Muscle layer of duodenum (tissue), 2 donors: ENCODE results near the gene MGAT3.

Source experiments
- H3K27ac ChIP-seq: one replicate; pipeline ENCODE4 v1.7.0; 2013; ENCODE audit warnings: mild to moderate bottlenecking, low read length
- H3K27me3 ChIP-seq: one replicate; pipeline ENCODE4 v1.7.0; 2013; ENCODE audit warnings: low read depth, mild to moderate bottlenecking, control low read depth, low read length
- H3K36me3 ChIP-seq, 2 donors: one replicate each; pipeline ENCODE4 v1.7.0; 2013; ENCODE audit warnings: low read length in 2 of 2, control low read depth in 1 of 2, mild to moderate bottlenecking in 1 of 2; ENCODE audit not compliant: insufficient read depth in 2 of 2, control insufficient read depth in 1 of 2
- H3K4me1 ChIP-seq, 2 donors: one replicate each; pipeline ENCODE4 v1.7.0; 2013; ENCODE audit warnings: low read length in 2 of 2, mild to moderate bottlenecking in 2 of 2, control low read depth in 1 of 2, moderate library complexity in 1 of 2; ENCODE audit not compliant: insufficient read depth in 2 of 2, control insufficient read depth in 1 of 2
- H3K4me3 ChIP-seq, 2 donors: one replicate each; pipeline ENCODE4 v1.7.0; 2013; ENCODE audit warnings: low read length in 2 of 2, low read depth in 1 of 2, mild to moderate bottlenecking in 1 of 2
- H3K9me3 ChIP-seq, 2 donors: one replicate each; pipeline ENCODE4 v1.7.0; 2013; ENCODE audit warnings: low read length in 2 of 2, control low read depth in 1 of 2, mild to moderate bottlenecking in 1 of 2; ENCODE audit not compliant: control insufficient read depth in 1 of 2
- donor health status: healthy.

MGAT3 gene

GRCh38 chr22:39474351-39475111, 17.7 kb downstream of the MGAT3 start:
- H3K36me3 ChIP-seq, result no peaks in the 10 kb centered on the region
- peaks cover 8 to 22% of the 10 kb centered on the region in 2 donors for H3K4me1 ChIP-seq
- H3K4me3 ChIP-seq, result no peak overlapping the region
- H3K27ac ChIP-seq, result peak overlapping the region; percentile 23
- no peaks in the 10 kb centered on the region for H3K27me3 ChIP-seq
- H3K9me3 ChIP-seq, result no peaks in the 10 kb centered on the region

GRCh38 chr22:39475337-39475736, 18.5 kb downstream of the MGAT3 start:
- Histone ChIP-seq H3K9me3 (no peaks in the 10 kb centered on the region), H3K27me3 (no peaks in the 10 kb centered on the region), H3K4me1 (peaks cover 8 to 15% of the 10 kb centered on the region in 2 donors), H3K4me3 (no peak overlapping the region), H3K36me3 (no peaks in the 10 kb centered on the region), H3K27ac (no peak overlapping the region)

GRCh38 chr22:39475902-39476301, 19.1 kb downstream of the MGAT3 start:
- Histone ChIP-seq H3K4me1 (peaks cover 8 to 13% of the 10 kb centered on the region in 2 donors), H3K27me3 (no peaks in the 10 kb centered on the region), H3K27ac (no peak overlapping the region), H3K9me3 (no peaks in the 10 kb centered on the region), H3K36me3 (no peaks in the 10 kb centered on the region), H3K4me3 (no peak overlapping the region)

GRCh38 chr22:39476664-39477063, 19.9 kb downstream of the MGAT3 start:
- no peak overlapping the region for H3K4me3 ChIP-seq
- H3K27me3 ChIP-seq, result no peaks in the 10 kb centered on the region
- H3K27ac ChIP-seq, result no peak overlapping the region
- H3K4me1 ChIP-seq, result peaks cover 7 to 8% of the 10 kb centered on the region in 2 donors
- no peaks in the 10 kb centered on the region for H3K36me3 ChIP-seq
- no peaks in the 10 kb centered on the region for H3K9me3 ChIP-seq

- Histone ChIP-seq H3K4me3 (no peak overlapping the region), H3K36me3 (no peaks in the 10 kb centered on the region), H3K4me1 (no peaks in the 10 kb centered on the region), H3K27ac (no peak overlapping the region), H3K9me3 (no peaks in the 10 kb centered on the region), H3K27me3 (no peaks in the 10 kb centered on the region)
These were observed 20.7 kb downstream of the MGAT3 start for GRCh38 chr22:39477542-39477941.

GRCh38 chr22:39478441-39478850, 21.6 kb downstream of the MGAT3 start:
- Histone ChIP-seq H3K4me3 (no peak overlapping the region), H3K36me3 (no peaks in the 10 kb centered on the region), H3K27ac (no peak overlapping the region), H3K9me3 (no peaks in the 10 kb centered on the region), H3K4me1 (no peaks in the 10 kb centered on the region), H3K27me3 (no peaks in the 10 kb centered on the region)

- H3K27ac ChIP-seq, result no peak overlapping the region
- no peaks in the 10 kb centered on the region for H3K4me1 ChIP-seq
- no peaks in the 10 kb centered on the region for H3K27me3 ChIP-seq
- no peaks in the 10 kb centered on the region for H3K9me3 ChIP-seq
- no peak overlapping the region for H3K4me3 ChIP-seq
- no peaks in the 10 kb centered on the region for H3K36me3 ChIP-seq
These were observed 22.4 kb downstream of the MGAT3 start for GRCh38 chr22:39479254-39479653.

- Histone ChIP-seq H3K4me1 (no peaks in the 10 kb centered on the region), H3K36me3 (no peaks in the 10 kb centered on the region), H3K27ac (no peak overlapping the region), H3K9me3 (no peaks in the 10 kb centered on the region), H3K27me3 (no peaks in the 10 kb centered on the region), H3K4me3 (no peak overlapping the region)
These were observed 23.7 kb downstream of the MGAT3 start for GRCh38 chr22:39480557-39480956.

GRCh38 chr22:39481054-39481453, 24.2 kb downstream of the MGAT3 start:
- Histone ChIP-seq H3K4me1 (no peaks in the 10 kb centered on the region), H3K27me3 (no peaks in the 10 kb centered on the region), H3K4me3 (no peak overlapping the region), H3K27ac (no peak overlapping the region), H3K9me3 (no peaks in the 10 kb centered on the region), H3K36me3 (no peaks in the 10 kb centered on the region)

GRCh38 chr22:39481595-39481994, 24.8 kb downstream of the MGAT3 start:
- no peaks in the 10 kb centered on the region for H3K27me3 ChIP-seq
- no peak overlapping the region for H3K27ac ChIP-seq
- H3K36me3 ChIP-seq, result no peaks in the 10 kb centered on the region
- no peak overlapping the region for H3K4me3 ChIP-seq
- no peaks in the 10 kb centered on the region for H3K4me1 ChIP-seq
- no peaks in the 10 kb centered on the region for H3K9me3 ChIP-seq

- Histone ChIP-seq H3K9me3 (no peaks in the 10 kb centered on the region), H3K4me3 (no peak overlapping the region), H3K27ac (no peak overlapping the region), H3K4me1 (no peaks in the 10 kb centered on the region), H3K36me3 (no peaks in the 10 kb centered on the region), H3K27me3 (no peaks in the 10 kb centered on the region)
These were observed 26.0 kb downstream of the MGAT3 start for GRCh38 chr22:39482768-39483167.
